Right atrium auricular region (tissue), 2 donors: ENCODE measurements around the gene TNF. TPM values are rescaled to one million over a fixed set of nuclear protein-coding genes. Genes with fewer than 3 reads are reported as not detected.
"Not testable (repeated sequence)": the region's sequence is repeated elsewhere in the genome, so short reads cannot be mapped to it uniquely, and the experiment has no call there.

Experiments
- DNase-seq: peaks from one replicate; pipeline ENCODE4 v3.0.0-alpha.2; 2019; ENCODE audit warnings: low spot score
- H3K27ac ChIP-seq, 2 donors: fragments of 200-600 bp; sonication (generic); 1 replicate in 1 of 2; 2 replicates in 1 of 2; pipeline ENCODE4 v1.5.1; 2016 to 2019
- H3K27me3 ChIP-seq, 2 donors: fragments of 200-600 bp; sonication (generic); one replicate each; pipeline versions ENCODE4 v1.5.1 to v1.6.0; 2017 to 2019
- H3K36me3 ChIP-seq: fragments of 200-600 bp; sonication (generic); one replicate; pipeline ENCODE4 v1.5.1; 2016
- H3K4me1 ChIP-seq, 2 donors: fragments of 200-600 bp; sonication (generic); one replicate each; pipeline versions ENCODE4 v1.5.1 to v1.6.0; 2017 to 2019
- H3K4me3 ChIP-seq, 2 donors: fragments of 200-600 bp; sonication (generic); 1 replicate in 1 of 2; 2 replicates in 1 of 2; pipeline ENCODE4 v1.5.1; 2017 to 2019; ENCODE audit warnings: mild to moderate bottlenecking in 1 of 2, moderate library complexity in 1 of 2
- H3K9me3 ChIP-seq, 2 donors: fragments of 200-600 bp; sonication (generic); one replicate each; pipeline ENCODE4 v1.5.1; 2019
- CTCF ChIP-seq, 2 donors: fragments of 200-600 bp; sonication (generic); IDR thresholded peaks; one replicate each; pipeline ENCODE4 v1.5.1; 2019; ENCODE audit warnings: antibody characterized with exemption in 2 of 2
- total RNA-seq, 2 donors: library from RNA; depleted of rRNA; stranded (reverse); fragments of >200 nt; gene quantifications; one replicate each; pipeline ENCODE4 v1.1.0, GENCODE V29; 2016

TNF gene
- total RNA-seq, 2 donors from 2014 or later: 0.51 TPM; not detected in 1

- H3K4me3 ChIP-seq: peak within 1 kb of the TSS; percentile 43 to 50
- peak; percentile 93 for DNase-seq
- H3K27ac ChIP-seq: peak within 1 kb of the TSS; percentile 88 to 89
- H3K36me3 ChIP-seq: peaks cover 23% of the 10 kb centered on the region
- H3K9me3 ChIP-seq: no peaks in the 10 kb centered on the region
- no peaks in the 10 kb centered on the region for H3K27me3 ChIP-seq
- H3K4me1 ChIP-seq: peaks cover 0 to 26% of the 10 kb centered on the region in 2 donors
- TF ChIP-seq CTCF (IDR thresholded peaks at IDR 0.05): peak; percentile 89 to 98
Observed at GRCh38 chr6:31546339-31546957, 28.9 kb upstream of the TNF start, which contains the start of gene ATP6V1G2. ATP6V1G2 (minus strand) TSS chr6:31546608; CDS start chr6:31546559, 49 bp downstream.

GRCh38 chr6:31546958-31547726 is 28.2 kb upstream of the TNF start, which contains the start of gene NFKBIL1:
NFKBIL1 (plus strand) TSS chr6:31547608; CDS start chr6:31547695, 87 bp downstream.
- DNase-seq: peak; percentile 97
- Histone ChIP-seq H3K4me1 (peaks cover 0 to 26% of the 10 kb centered on the region in 2 donors), H3K27me3 (no peaks in the 10 kb centered on the region), H3K9me3 (no peaks in the 10 kb centered on the region), H3K4me3 (peak within 1 kb of the TSS; percentile 43 to 50), H3K27ac (peak within 1 kb of the TSS; percentile 88 to 89), H3K36me3 (peaks cover 23% of the 10 kb centered on the region)
- TF ChIP-seq CTCF (IDR thresholded peaks at IDR 0.05): peak in 1 of 2 donors; percentile 6

- DNase-seq: no peak
- Histone ChIP-seq H3K36me3 (peaks cover 23% of the 10 kb centered on the region), H3K27me3 (no peaks in the 10 kb centered on the region), H3K9me3 (no peaks in the 10 kb centered on the region), H3K4me3 (peak overlapping the region; percentile 43 to 50), H3K27ac (peak overlapping the region; percentile 88 to 89), H3K4me1 (peaks cover 0 to 21% of the 10 kb centered on the region in 2 donors)
- no peak for TF ChIP-seq CTCF (IDR thresholded peaks at IDR 0.05)
Observed at GRCh38 chr6:31547727-31548543, 27.4 kb upstream of the TNF start.

GRCh38 chr6:31548544-31548873 is 26.9 kb upstream of the TNF start:
- Histone ChIP-seq H3K4me3 (no peak overlapping the region), H3K4me1 (peaks cover 0 to 18% of the 10 kb centered on the region in 2 donors), H3K36me3 (peaks cover 26% of the 10 kb centered on the region), H3K27ac (peak overlapping the region; percentile 88 to 89), H3K27me3 (no peaks in the 10 kb centered on the region), H3K9me3 (no peaks in the 10 kb centered on the region)
- no peak for TF ChIP-seq CTCF (IDR thresholded peaks at IDR 0.05)
- DNase-seq: no peak

- not testable (repeated sequence) for H3K9me3 ChIP-seq, H3K4me3 ChIP-seq, DNase-seq, H3K27me3 ChIP-seq
- TF ChIP-seq CTCF (IDR thresholded peaks at IDR 0.05): peak in 1 of 2 donors; percentile 62
- peaks cover 0 to 16% of the 10 kb centered on the region in 2 donors for H3K4me1 ChIP-seq
- peaks cover 31% of the 10 kb centered on the region for H3K36me3 ChIP-seq
- H3K27ac ChIP-seq: peak overlapping the region in 1 of 2 donors; percentile 11
Observed at GRCh38 chr6:31551371-31551770, 24.0 kb upstream of the TNF start.
